ENCODE measurements around the gene PDE7B.

GRCh38 chr6:136174510-136174909 is 323.0 kb downstream of the PDE7B start:
- TF ChIP-seq CTCF (IDR thresholded peaks at IDR 0.05; ENCODE audit: low read length) = no peak
- no peak for TF ChIP-seq EZH2phosphoT487 (IDR thresholded peaks at IDR 0.05; ENCODE audit: low read length)

Data from MM.1S (cell line).